Mammary epithelial cell (primary cell): Measurements from ENCODE around the gene CCDC7.

Experiments used
- CTCF ChIP-seq, 2 donors: IDR thresholded peaks in 1 of 2; conservative IDR thresholded peaks in 1 of 2; 2 replicates each; pipeline ENCODE4 v1.5.1; 2011 to 2012; ENCODE audit warnings: inconsistent platforms in 2 of 2, low read length in 2 of 2, mild to moderate bottlenecking in 2 of 2, control low read depth in 1 of 2, low read depth in 1 of 2; ENCODE audit not compliant: insufficient read depth in 1 of 2; ENCODE audit errors: extremely low read depth in 1 of 2
- EZH2 ChIP-seq: IDR thresholded peaks from 2 replicates; pipeline ENCODE4 v1.6.1; 2012; ENCODE audit warnings: low read length, inconsistent platforms, borderline replicate concordance

- TF ChIP-seq CTCF (conservative IDR thresholded peaks at IDR 0.05 in 1 of 2, IDR thresholded peaks at IDR 0.05 in 1 of 2; ENCODE audit: extremely low read depth in 1 of 2, insufficient read depth in 1 of 2, low read depth in 1 of 2, low read length in 2 of 2) (no peak), EZH2 (no peak)
Measured at GRCh38 chr10:32582946-32583345, 137.0 kb downstream of the CCDC7 start.
